Fibroblast of villous mesenchyme (primary cell): Measurements from ENCODE around the gene PYDC1. TPM values are rescaled to one million over a fixed set of nuclear protein-coding genes. Genes with fewer than 3 reads are reported as not detected.

Source experiments
- DNase-seq: peaks from one replicate; pipeline ENCODE4 v3.0.0-alpha.2; 2010; ENCODE audit warnings: low read depth
- H3K4me3 ChIP-seq: 2 replicates; pipeline ENCODE4 v1.5.1; 2011; ENCODE audit warnings: low read depth, mild to moderate bottlenecking, low read length
- total RNA-seq: library from RNA; depleted of rRNA; stranded (reverse); fragments of >200 nt; gene quantifications from 2 replicates; pipeline ENCODE4 v1.2.3, GENCODE V29; 2012
- TF ChIP-seq, protein P1 (sequence below): IDR thresholded peaks from 2 replicates; pipeline ENCODE4 v1.5.1; 2012; ENCODE audit warnings: low read depth, mild to moderate bottlenecking, low read length; ENCODE audit not compliant: insufficient read depth

PYDC1 gene
- total RNA-seq, 1 donor, result not detected

DNA sequence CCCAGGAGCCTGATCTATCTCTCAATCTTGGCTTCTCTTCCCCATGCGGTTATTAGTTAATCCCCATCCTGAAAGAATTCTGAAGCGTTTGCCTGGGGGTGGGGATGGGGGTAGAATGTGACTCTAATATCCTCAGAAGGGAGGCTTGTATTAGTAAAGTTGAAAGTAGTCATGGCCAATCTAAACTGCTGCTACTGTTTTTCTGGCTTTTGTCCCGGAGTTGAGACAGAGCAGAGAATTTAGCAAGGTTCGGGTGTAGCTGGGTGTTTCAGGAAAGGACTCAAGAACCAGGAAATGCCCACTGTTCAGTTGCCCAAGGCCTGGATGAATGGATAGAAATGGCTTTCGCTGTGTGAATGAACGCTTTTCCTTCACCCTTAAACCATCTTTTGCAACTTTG is 25.3 kb upstream of the PYDC1 start:
- TF ChIP-seq, protein P1, sequence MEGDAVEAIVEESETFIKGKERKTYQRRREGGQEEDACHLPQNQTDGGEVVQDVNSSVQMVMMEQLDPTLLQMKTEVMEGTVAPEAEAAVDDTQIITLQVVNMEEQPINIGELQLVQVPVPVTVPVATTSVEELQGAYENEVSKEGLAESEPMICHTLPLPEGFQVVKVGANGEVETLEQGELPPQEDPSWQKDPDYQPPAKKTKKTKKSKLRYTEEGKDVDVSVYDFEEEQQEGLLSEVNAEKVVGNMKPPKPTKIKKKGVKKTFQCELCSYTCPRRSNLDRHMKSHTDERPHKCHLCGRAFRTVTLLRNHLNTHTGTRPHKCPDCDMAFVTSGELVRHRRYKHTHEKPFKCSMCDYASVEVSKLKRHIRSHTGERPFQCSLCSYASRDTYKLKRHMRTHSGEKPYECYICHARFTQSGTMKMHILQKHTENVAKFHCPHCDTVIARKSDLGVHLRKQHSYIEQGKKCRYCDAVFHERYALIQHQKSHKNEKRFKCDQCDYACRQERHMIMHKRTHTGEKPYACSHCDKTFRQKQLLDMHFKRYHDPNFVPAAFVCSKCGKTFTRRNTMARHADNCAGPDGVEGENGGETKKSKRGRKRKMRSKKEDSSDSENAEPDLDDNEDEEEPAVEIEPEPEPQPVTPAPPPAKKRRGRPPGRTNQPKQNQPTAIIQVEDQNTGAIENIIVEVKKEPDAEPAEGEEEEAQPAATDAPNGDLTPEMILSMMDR, result no peak
- no peak overlapping the region for H3K4me3 ChIP-seq
- peak; percentile 6 for DNase-seq

DNA sequence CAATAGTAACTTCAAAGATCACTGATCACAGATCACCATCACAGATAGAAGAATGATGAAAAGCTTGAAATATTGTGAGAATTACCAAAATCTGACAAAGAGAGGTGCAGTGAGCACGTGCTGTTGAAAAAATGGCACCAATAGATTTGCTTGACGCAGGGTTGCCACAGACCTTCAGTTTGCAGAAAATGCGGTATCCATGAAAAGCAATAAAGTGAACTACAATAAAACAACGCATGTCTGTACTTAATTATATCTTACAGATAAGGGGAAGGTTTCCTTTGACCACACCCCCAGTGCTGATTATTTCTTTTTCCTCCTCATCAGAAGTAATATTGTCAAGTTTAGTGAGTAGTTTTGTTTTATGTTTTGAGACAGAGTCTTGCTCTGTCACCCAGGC is 21.1 kb upstream of the PYDC1 start:
- DNase-seq, result no peak
- TF ChIP-seq, protein P1, result no peak
- no peak overlapping the region for H3K4me3 ChIP-seq

DNA sequence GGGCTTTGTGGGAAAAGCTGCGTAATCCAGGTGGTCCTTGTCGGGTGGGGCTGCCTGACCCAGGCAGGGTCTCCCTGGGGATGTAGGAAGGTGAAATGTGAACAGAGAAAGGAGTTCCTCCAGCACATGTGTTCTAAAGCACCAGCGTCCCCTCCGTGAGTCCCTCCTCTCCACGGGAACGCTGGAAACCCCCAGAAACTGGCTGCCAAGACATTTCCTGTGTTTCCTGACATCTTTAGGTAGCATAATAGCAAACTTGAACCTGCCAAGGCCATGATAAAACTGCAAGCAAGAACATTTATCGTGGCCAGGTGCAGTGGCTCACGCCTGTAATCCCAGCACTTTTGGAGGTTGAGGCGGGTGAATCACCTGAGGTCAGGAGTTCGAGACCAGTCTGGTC is 12.6 kb upstream of the PYDC1 start:
- TF ChIP-seq, protein P1, result no peak
- DNase-seq, result no peak

DNA sequence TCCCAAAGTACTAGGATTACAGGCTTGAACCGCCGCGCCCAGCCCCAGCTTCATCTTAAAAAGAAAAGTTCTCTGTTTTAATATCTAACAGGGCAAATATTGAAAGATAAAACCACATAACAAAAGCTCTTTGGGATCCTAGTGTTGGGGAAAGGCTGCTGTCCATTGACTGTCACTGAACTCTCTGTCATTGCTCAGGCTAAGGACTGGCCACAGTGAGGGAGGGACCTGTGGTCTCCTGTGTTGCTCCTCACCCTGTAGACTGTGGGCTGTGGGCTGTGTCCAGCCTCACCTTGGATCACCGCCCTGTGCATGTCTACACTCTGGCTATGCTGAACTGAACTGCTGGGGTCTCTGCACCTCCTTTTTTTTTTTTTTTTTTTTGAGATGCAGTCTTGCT is 11.3 kb upstream of the PYDC1 start:
- H3K4me3 ChIP-seq, result no peak overlapping the region
- no peak for DNase-seq
- TF ChIP-seq, protein P1, result no peak

More for the DNA sequence above, 12.6 kb upstream of the PYDC1 start:
- H3K4me3 ChIP-seq, result no peak overlapping the region

DNA sequence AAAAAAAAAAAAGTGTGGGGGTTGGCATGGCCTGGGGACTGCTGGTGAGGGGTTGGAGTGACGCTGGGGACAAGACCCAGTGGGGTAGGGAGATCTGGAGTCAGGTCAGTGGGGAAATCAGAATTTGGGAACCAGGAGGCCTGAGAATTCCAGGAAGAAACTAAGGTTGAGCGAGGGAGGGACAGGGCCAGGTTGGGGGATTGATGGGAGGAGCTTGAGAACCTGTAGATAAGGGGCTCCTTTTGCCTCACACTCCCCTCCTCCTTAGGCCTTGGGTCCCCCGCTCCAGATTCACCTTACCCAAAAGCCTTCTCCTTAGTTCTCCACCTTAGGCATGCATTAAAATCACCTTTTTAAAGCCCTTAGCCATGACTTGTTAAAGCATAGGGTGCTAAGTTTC is 8.3 kb upstream of the PYDC1 start:
- no peak for DNase-seq
- TF ChIP-seq, protein P1, result no peak
- H3K4me3 ChIP-seq, result no peak overlapping the region

DNA sequence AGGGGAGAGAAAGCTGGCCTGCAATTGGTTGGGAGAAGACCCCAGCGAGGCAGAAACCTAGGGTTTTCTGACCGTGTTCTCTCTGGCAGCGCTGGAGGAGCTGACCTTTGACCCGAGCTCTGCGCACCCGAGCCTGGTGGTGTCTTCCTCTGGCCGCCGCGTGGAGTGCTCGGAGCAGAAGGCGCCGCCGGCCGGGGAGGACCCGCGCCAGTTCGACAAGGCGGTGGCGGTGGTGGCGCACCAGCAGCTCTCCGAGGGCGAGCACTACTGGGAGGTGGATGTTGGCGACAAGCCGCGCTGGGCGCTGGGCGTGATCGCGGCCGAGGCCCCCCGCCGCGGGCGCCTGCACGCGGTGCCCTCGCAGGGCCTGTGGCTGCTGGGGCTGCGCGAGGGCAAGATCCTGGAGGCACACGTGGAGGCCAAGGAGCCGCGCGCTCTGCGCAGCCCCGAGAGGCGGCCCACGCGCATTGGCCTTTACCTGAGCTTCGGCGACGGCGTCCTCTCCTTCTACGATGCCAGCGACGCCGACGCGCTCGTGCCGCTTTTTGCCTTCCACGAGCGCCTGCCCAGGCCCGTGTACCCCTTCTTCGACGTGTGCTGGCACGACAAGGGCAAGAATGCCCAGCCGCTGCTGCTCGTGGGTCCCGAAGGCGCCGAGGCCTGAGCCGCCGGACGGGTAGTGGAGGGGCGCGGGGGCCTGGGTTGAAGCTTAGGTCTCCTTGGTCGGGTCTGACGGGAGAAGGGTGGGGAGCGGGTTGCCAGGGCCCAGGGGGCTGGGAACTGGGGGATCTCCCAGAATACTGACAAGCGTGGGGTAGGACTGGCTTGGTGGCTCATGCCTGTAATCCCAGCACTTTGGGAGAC is 7.4 kb upstream of the PYDC1 start:
- DNase-seq, result no peak
- no peak overlapping the region for H3K4me3 ChIP-seq
- TF ChIP-seq, protein P1, result no peak
